Uterus (tissue), 4 donors: ENCODE results near the gene FKBP11. TPM values are rescaled to one million over a fixed set of nuclear protein-coding genes. Genes with fewer than 3 reads are reported as not detected.
A peak's percentile ranks its signal among the peaks of the same experiment; 100 is the strongest.

Source experiments
- DNase-seq, 2 donors: peaks; one replicate each; pipeline ENCODE4 v3.0.0-alpha.2; 2019 to 2020
- H3K27ac ChIP-seq, 2 donors: fragments of 200-600 bp; sonication (generic); 1 replicate in 1 of 2; 2 replicates in 1 of 2; pipeline ENCODE4 v1.5.1; 2016 to 2018
- H3K27me3 ChIP-seq, 2 donors: fragments of 200-600 bp; sonication (generic); one replicate each; pipeline ENCODE4 v1.5.1; 2018 to 2019; ENCODE audit warnings: control low read depth in 1 of 2
- H3K36me3 ChIP-seq, 2 donors: fragments of 200-600 bp; sonication (generic); one replicate each; pipeline ENCODE4 v1.5.1; 2019; ENCODE audit warnings: control low read depth in 1 of 2
- H3K4me1 ChIP-seq, 2 donors: fragments of 200-600 bp; sonication (generic); one replicate each; pipeline ENCODE4 v1.5.1; 2018 to 2019; ENCODE audit warnings: control low read depth in 1 of 2
- H3K4me3 ChIP-seq, 2 donors: fragments of 200-600 bp; sonication (generic); 1 replicate in 1 of 2; 2 replicates in 1 of 2; pipeline ENCODE4 v1.5.1; 2018 to 2019; ENCODE audit warnings: mild to moderate bottlenecking in 1 of 2
- H3K9me3 ChIP-seq, 2 donors: fragments of 200-600 bp; sonication (generic); one replicate each; pipeline ENCODE4 v1.5.1; 2019; ENCODE audit warnings: control low read depth in 1 of 2
- POLR2A ChIP-seq, 2 donors: fragments of 450-650 bp; IDR thresholded peaks; one replicate each; pipeline ENCODE4 v1.6.1; 2016; ENCODE audit warnings: antibody characterized with exemption in 2 of 2, mild to moderate bottlenecking in 1 of 2, moderate library complexity in 1 of 2
- intact Hi-C: fragments of 100-400 bp; cut with DNase I; formaldehyde crosslinking; loops from one replicate; pipeline ENCODE4 v1.15.1; 2023; ENCODE audit warnings: low total_unique reads
- total RNA-seq, 4 donors: library from RNA; depleted of rRNA in 3 of 4; stranded (reverse); fragments of >200 nt in 3 of 4; gene quantifications; one replicate each; pipeline versions ENCODE4 v1.1.0 to v1.2.4, GENCODE V29; 2014 to 2023
- TF ChIP-seq, protein P1 (sequence below), 4 experiments: fragments of 200-600 bp in 2 of 4; fragments of 450-650 bp in 2 of 4; sonication (generic) in 2 of 4; IDR thresholded peaks; one replicate each; pipeline ENCODE4 v1.5.1; 2016 to 2019; ENCODE audit warnings: antibody characterized with exemption in 4 of 4, mild to moderate bottlenecking in 2 of 4, moderate library complexity in 1 of 4
- donor health status: DM: yes; HTN: yes; CAD: no.

Gene FKBP11
- total RNA-seq, 4 donors from 2014 or later: 1.2 to 22.0 (median 5.5) TPM

DNA sequence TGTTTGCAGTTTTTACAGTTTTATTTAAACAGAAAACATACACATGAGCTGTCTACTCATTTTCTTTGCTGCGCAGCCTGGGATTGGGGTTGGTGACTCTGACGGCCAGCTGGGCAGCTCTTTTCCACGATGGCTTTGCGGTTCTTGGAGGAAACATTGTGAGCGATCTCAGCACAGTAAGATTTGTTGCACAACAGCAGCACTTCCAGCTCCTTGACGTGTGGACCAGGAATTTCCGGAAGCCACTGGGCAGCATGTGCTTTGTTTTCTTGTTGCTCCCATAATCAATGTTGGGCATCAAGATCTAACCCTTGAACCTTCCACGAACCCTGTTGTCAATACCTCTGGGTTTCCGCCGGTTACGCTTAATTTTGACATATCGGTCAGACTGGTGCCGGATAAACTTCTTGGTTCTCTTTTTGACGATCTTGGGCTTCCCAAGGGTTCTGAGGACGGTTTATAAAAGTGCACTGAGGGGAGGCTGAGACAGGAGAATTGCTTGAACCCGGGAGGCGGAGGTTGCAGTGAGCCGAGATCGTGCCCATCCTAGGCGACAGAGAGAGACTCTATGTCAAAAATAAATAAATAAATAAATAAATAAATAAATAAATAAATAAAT is 21.8 kb downstream of the FKBP11 start:
- intact Hi-C loops: no loop called here
- Histone ChIP-seq H3K27ac (no peak overlapping the region), H3K4me3 (peak overlapping the region in 1 of 2 donors; percentile 39)

DNA sequence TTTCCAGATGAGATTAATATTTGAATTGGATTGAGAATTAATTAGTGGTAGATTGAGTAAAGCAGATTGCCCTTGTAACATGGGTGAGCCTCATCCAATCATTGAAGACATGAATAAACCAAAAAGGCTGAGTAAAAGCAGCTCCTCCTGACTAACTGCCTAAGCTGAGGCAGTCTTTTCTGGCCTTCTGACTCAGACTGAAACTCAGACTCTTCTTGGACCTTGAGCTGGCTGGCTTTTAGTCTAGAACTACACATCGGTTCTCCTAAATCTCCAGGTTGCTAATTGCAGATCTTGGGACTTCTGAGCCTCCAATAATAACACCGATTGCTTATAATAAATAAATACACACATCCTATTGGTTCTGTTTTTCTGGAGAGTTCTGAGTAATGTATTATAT is 24.0 kb downstream of the FKBP11 start:
- H3K36me3 ChIP-seq: no peaks in the 10 kb centered on the region
- H3K9me3 ChIP-seq: no peaks in the 10 kb centered on the region
- H3K27me3 ChIP-seq: no peaks in the 10 kb centered on the region
- intact Hi-C loops: no loop called here
- peaks cover 0 to 6% of the 10 kb centered on the region in 2 donors for H3K4me1 ChIP-seq
- no peak for DNase-seq
- no peak overlapping the region for H3K27ac ChIP-seq
- no peak overlapping the region for H3K4me3 ChIP-seq
- TF ChIP-seq, protein P1, sequence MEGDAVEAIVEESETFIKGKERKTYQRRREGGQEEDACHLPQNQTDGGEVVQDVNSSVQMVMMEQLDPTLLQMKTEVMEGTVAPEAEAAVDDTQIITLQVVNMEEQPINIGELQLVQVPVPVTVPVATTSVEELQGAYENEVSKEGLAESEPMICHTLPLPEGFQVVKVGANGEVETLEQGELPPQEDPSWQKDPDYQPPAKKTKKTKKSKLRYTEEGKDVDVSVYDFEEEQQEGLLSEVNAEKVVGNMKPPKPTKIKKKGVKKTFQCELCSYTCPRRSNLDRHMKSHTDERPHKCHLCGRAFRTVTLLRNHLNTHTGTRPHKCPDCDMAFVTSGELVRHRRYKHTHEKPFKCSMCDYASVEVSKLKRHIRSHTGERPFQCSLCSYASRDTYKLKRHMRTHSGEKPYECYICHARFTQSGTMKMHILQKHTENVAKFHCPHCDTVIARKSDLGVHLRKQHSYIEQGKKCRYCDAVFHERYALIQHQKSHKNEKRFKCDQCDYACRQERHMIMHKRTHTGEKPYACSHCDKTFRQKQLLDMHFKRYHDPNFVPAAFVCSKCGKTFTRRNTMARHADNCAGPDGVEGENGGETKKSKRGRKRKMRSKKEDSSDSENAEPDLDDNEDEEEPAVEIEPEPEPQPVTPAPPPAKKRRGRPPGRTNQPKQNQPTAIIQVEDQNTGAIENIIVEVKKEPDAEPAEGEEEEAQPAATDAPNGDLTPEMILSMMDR (IDR thresholded peaks at IDR 0.05): no peak
- no peak for TF ChIP-seq POLR2A (IDR thresholded peaks at IDR 0.05)

More for the DNA sequence above, 21.8 kb downstream of the FKBP11 start:
- Histone ChIP-seq H3K9me3 (no peaks in the 10 kb centered on the region), H3K36me3 (no peaks in the 10 kb centered on the region), H3K27me3 (no peaks in the 10 kb centered on the region), H3K4me1 (peaks cover 0 to 6% of the 10 kb centered on the region in 2 donors)
- no peak for DNase-seq
- TF ChIP-seq, protein P1 (IDR thresholded peaks at IDR 0.05): no peak
- no peak for TF ChIP-seq POLR2A (IDR thresholded peaks at IDR 0.05)

DNA sequence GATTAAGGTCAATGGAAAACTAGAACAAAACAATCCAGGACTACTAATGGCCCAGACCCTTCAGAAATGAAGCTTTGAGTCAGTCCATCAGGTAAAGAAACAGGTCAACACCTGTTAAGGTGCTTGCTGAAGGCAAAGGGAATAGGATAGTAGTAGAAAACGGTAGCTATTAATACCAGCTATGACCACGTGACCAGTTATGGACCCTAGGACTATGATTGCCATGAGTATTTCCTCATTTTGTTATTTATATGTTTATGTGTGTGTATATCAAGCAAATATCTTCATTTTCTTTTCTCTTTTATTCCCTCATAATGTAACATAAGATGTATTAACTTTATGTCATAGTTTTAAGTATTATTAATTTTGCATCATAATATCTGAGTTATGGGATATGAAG is 25.6 kb downstream of the FKBP11 start:
- no peaks in the 10 kb centered on the region for H3K27me3 ChIP-seq
- peaks cover 0 to 6% of the 10 kb centered on the region in 2 donors for H3K4me1 ChIP-seq
- H3K27ac ChIP-seq: no peak overlapping the region
- H3K36me3 ChIP-seq: no peaks in the 10 kb centered on the region
- no peak for DNase-seq
- H3K9me3 ChIP-seq: no peaks in the 10 kb centered on the region
- no peak for TF ChIP-seq POLR2A (IDR thresholded peaks at IDR 0.05)
- TF ChIP-seq, protein P1 (IDR thresholded peaks at IDR 0.05): no peak
- H3K4me3 ChIP-seq: no peak overlapping the region
- intact Hi-C loops: no loop called here

DNA sequence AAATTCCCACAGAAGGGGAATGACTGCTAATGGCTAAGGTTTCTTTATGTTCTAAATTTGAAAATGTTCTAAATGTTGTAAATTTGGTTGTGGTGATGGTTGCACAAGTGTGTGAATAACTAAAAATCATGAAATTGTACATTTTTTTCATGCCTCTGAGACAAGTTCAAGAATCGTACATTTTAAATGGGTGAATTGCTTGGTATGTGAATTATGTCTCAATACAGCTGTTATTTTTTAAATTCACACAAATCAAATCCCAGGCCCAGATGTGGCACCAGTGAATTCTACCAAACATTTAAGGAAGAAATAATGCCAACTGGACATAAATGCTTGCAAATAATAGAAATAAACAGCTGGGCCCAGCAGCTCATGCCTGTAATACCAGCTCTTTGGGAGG is 31.0 kb downstream of the FKBP11 start:
- no peaks in the 10 kb centered on the region for H3K9me3 ChIP-seq
- no peak for DNase-seq
- intact Hi-C loops: no loop called here
- no peak overlapping the region for H3K4me3 ChIP-seq
- no peak overlapping the region for H3K27ac ChIP-seq
- H3K4me1 ChIP-seq: no peaks in the 10 kb centered on the region
- H3K36me3 ChIP-seq: no peaks in the 10 kb centered on the region
- TF ChIP-seq, protein P1 (IDR thresholded peaks at IDR 0.05): no peak
- no peak for TF ChIP-seq POLR2A (IDR thresholded peaks at IDR 0.05)
- H3K27me3 ChIP-seq: no peaks in the 10 kb centered on the region

DNA sequence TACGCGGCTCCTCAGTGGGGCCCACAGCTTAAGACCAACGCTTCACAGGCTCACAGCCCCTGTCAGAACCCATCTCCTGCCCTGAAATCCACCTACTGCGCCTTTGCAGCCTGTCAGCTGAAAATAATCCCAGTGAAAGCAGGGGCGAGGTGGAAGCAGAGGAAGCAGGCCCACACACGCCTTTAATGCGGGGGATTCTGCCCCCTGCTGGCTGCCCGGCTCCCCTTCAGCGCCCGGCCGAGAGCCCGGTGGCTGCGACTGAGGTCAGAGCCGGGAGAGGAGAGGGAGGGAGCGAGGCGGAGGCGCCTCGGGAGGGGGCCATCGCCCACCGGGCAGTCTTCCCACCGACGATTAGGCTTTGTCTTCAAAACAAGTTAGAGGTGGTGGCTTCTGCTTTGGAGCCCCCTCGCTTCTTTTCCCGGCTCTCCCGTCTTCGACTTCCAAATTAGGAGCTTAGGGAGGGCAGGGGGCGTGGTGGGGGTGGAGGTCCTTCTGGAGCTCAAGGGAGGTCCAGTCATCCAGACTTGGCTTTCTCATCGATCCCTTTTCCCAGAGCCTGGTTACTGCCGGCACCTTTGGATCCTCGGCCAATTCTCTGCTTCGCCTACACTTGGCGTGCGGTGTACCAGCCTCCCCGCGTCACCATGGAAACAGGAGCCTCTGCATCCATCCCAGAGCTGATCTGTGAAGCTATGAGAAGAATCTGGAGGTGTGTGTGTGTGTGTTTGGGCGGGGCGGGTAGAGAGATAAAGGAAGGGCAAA is 34.5 kb downstream of the FKBP11 start:
- TF ChIP-seq, protein P1 (IDR thresholded peaks at IDR 0.05): peak; percentile 86 to 93 (median 90)
- TF ChIP-seq POLR2A (IDR thresholded peaks at IDR 0.05): no peak
- H3K4me1 ChIP-seq: no peaks in the 10 kb centered on the region
- peak; percentile 66 to 76 for DNase-seq
- no peaks in the 10 kb centered on the region for H3K9me3 ChIP-seq
- H3K27me3 ChIP-seq: no peaks in the 10 kb centered on the region
- intact Hi-C loops: no loop called here
- H3K36me3 ChIP-seq: no peaks in the 10 kb centered on the region
- no peak overlapping the region for H3K27ac ChIP-seq
- no peak overlapping the region for H3K4me3 ChIP-seq
